HEK293 (cell line): ENCODE data around the gene TNFRSF13B.

ENCODE experiments used
- ATF2 ChIP-seq: fragments of 450-650 bp; formaldehyde crosslinking; IDR thresholded peaks from 2 replicates; pipeline ENCODE4 v1.5.1; 2016; ENCODE audit warnings: missing biosample characterization, missing genetic modification characterization, low read depth
- GLI2 ChIP-seq: fragments of 450-650 bp; formaldehyde crosslinking; IDR thresholded peaks from 2 replicates; pipeline ENCODE4; 2017; ENCODE audit warnings: missing biosample characterization, missing genetic modification characterization, low read depth, borderline replicate concordance
- HOXA7 ChIP-seq: sonication (generic); formaldehyde crosslinking; IDR thresholded peaks from 2 replicates; pipeline ENCODE4 v1.8.1; 2022; ENCODE audit warnings: missing genetic modification reagents, borderline replicate concordance
- KLF9 ChIP-seq: fragments of 450-650 bp; formaldehyde crosslinking; IDR thresholded peaks from 2 replicates; pipeline ENCODE4 v1.5.1; 2016; ENCODE audit warnings: missing biosample characterization, missing genetic modification characterization, low read depth
- MEIS1 ChIP-seq: sonication (generic); formaldehyde crosslinking; IDR thresholded peaks from 2 replicates; pipeline ENCODE4 v1.8.1; 2022; ENCODE audit warnings: missing genetic modification reagents, mild to moderate bottlenecking, borderline replicate concordance
- SETDB1 ChIP-seq: IDR thresholded peaks from one replicate; pipeline ENCODE4 v1.6.1; 2017; ENCODE audit warnings: mild to moderate bottlenecking, low read length, moderate library complexity, mixed read lengths; ENCODE audit not compliant: insufficient read length
- SP3 ChIP-seq: fragments of 450-650 bp; formaldehyde crosslinking; IDR thresholded peaks from 2 replicates; pipeline ENCODE4 v1.5.1; 2016; ENCODE audit warnings: missing biosample characterization, missing genetic modification characterization
- WT1 ChIP-seq: fragments of 450-650 bp; formaldehyde crosslinking; IDR thresholded peaks from 2 replicates; pipeline ENCODE4 v1.5.1; 2016; ENCODE audit warnings: missing biosample characterization, missing genetic modification characterization
- YY1 ChIP-seq: fragments of 450-650 bp; formaldehyde crosslinking; IDR thresholded peaks from 2 replicates; pipeline ENCODE4 v1.5.1; 2018; ENCODE audit warnings: missing biosample characterization, missing genetic modification characterization
- ZBTB11 ChIP-seq: fragments of 450-650 bp; formaldehyde crosslinking; conservative IDR thresholded peaks from 2 replicates; pipeline ENCODE4 v1.5.1; 2016; ENCODE audit warnings: low read depth, missing biosample characterization, missing genetic modification characterization
- ZBTB8A ChIP-seq: fragments of 450-650 bp; formaldehyde crosslinking; IDR thresholded peaks from 2 replicates; pipeline ENCODE4 v1.5.1; 2016; ENCODE audit warnings: missing biosample characterization, missing genetic modification characterization
- ZNF132 ChIP-seq: fragments of 450-650 bp; formaldehyde crosslinking; IDR thresholded peaks from 2 replicates; pipeline ENCODE4 v1.5.1; 2017; ENCODE audit warnings: missing biosample characterization, missing genetic modification characterization, borderline replicate concordance
- ZNF214 ChIP-seq: fragments of 450-650 bp; formaldehyde crosslinking; IDR thresholded peaks from 2 replicates; pipeline ENCODE4 v1.5.1; 2017; ENCODE audit warnings: missing biosample characterization, mild to moderate bottlenecking, missing genetic modification characterization, borderline replicate concordance
- ZNF274 ChIP-seq, 2 experiments: fragments of 200-500 bp in 1 of 2; fragments of 450-650 bp in 1 of 2; sonication (Bioruptor generic) in 1 of 2; formaldehyde crosslinking in 1 of 2; IDR thresholded peaks; 2 replicates each; pipeline versions ENCODE4 v1.5.1 to v1.6.1; 2014 to 2016; ENCODE audit warnings: borderline replicate concordance in 1 of 2, inconsistent platforms in 1 of 2, low read length in 1 of 2, missing biosample characterization in 1 of 2, missing genetic modification characterization in 1 of 2
- ZNF311 ChIP-seq: fragments of 450-650 bp; formaldehyde crosslinking; IDR thresholded peaks from 2 replicates; pipeline ENCODE4 v1.5.1; 2017; ENCODE audit warnings: missing biosample characterization, missing genetic modification characterization, borderline replicate concordance
- ZNF391 ChIP-seq: fragments of 450-650 bp; formaldehyde crosslinking; IDR thresholded peaks from 2 replicates; pipeline ENCODE4 v1.5.1; 2016; ENCODE audit warnings: low read depth, missing biosample characterization, missing genetic modification characterization, borderline replicate concordance
- ZNF544 ChIP-seq: fragments of 450-650 bp; formaldehyde crosslinking; IDR thresholded peaks from 2 replicates; pipeline ENCODE4 v1.5.0; 2017; ENCODE audit warnings: missing biosample characterization, missing genetic modification characterization
- ZNF549 ChIP-seq: fragments of 450-650 bp; IDR thresholded peaks from 2 replicates; pipeline ENCODE4 v1.5.1; 2018; ENCODE audit warnings: missing biosample characterization, missing genetic modification characterization, mild to moderate bottlenecking, inconsistent platforms, moderate library complexity
- ZNF585B ChIP-seq: fragments of 450-650 bp; formaldehyde crosslinking; IDR thresholded peaks from 2 replicates; pipeline ENCODE4 v1.5.1; 2016; ENCODE audit warnings: missing biosample characterization, missing genetic modification characterization
- ZNF610 ChIP-seq: fragments of 450-650 bp; formaldehyde crosslinking; IDR thresholded peaks from 2 replicates; pipeline ENCODE4 v1.5.1; 2016; ENCODE audit warnings: missing biosample characterization, missing genetic modification characterization, borderline replicate concordance
- ZNF654 ChIP-seq: fragments of 450-650 bp; formaldehyde crosslinking; IDR thresholded peaks from 2 replicates; pipeline ENCODE4 v1.5.1; 2016; ENCODE audit warnings: low read depth, missing biosample characterization, missing genetic modification characterization
- ZNF692 ChIP-seq: fragments of 450-650 bp; formaldehyde crosslinking; IDR thresholded peaks from 2 replicates; pipeline ENCODE4 v1.5.1; 2016; ENCODE audit warnings: missing biosample characterization, missing genetic modification characterization
- ZNF830 ChIP-seq: fragments of 450-650 bp; IDR thresholded peaks from 2 replicates; pipeline ENCODE4 v1.5.0; 2018; ENCODE audit warnings: missing biosample characterization, missing genetic modification characterization, low read depth, mild to moderate bottlenecking, moderate library complexity
- ZNF843 ChIP-seq: fragments of 450-650 bp; formaldehyde crosslinking; IDR thresholded peaks from 2 replicates; pipeline ENCODE4 v1.5.1; 2016; ENCODE audit warnings: missing biosample characterization, missing genetic modification characterization
- ZSCAN18 ChIP-seq: fragments of 450-650 bp; formaldehyde crosslinking; IDR thresholded peaks from 2 replicates; pipeline ENCODE4 v1.5.1; 2016; ENCODE audit warnings: missing biosample characterization, missing genetic modification characterization
- TF ChIP-seq, protein P1 (sequence below): fragments of 450-650 bp; formaldehyde crosslinking; IDR thresholded peaks from 2 replicates; pipeline ENCODE4 v1.5.1; 2016; ENCODE audit warnings: missing biosample characterization, missing genetic modification characterization
- TF ChIP-seq, protein P2 (sequence below): fragments of 450-650 bp; formaldehyde crosslinking; IDR thresholded peaks from 2 replicates; pipeline ENCODE4 v1.5.1; 2016; ENCODE audit warnings: missing biosample characterization, missing genetic modification characterization

Gene TNFRSF13B

DNA sequence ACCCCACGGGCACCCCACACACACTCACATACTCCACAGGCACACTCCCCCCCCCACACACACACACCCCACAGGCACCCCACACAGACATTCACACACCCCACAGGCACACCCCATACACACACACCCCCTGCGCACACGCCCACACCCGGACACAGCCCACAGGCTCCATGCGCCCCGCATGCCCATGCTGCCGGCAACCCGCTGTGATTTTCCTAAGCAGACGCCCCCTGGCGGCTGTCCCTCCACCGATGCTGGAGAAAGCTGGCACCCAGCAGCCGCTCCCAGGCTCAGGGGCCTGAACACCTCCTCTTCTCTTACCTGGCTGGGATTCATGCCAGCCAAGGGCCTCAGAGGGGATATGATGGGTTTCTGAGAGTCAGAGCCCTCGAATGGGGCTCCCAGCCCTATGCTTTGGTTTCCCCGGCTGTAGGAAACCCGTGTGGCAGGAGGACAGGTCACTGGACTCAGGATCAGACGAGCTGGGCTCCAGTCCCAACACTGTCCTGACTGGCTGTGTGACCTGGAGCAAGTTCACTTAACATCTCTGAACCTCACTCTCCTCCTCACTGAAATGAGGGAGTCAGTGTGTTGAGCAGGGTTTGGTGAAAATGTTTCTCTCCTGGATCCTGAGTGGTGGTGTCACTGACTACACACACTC lies 19.6 kb upstream of the TNFRSF13B start (continued):
- no peak for TF ChIP-seq ZNF274 (IDR thresholded peaks at IDR 0.05; ENCODE audit: low read length)
- no peak for TF ChIP-seq ZNF274 (tag by site-specific recombination; IDR thresholded peaks at IDR 0.05; ENCODE audit: borderline replicate concordance)
- no peak for TF ChIP-seq ZNF391 (tag by site-specific recombination)
- no peak for TF ChIP-seq ZNF549
- TF ChIP-seq ZNF311 (tag by site-specific recombination): no peak
- no peak for TF ChIP-seq HOXA7 (CRISPR knock-in tag)
- TF ChIP-seq, protein P1, sequence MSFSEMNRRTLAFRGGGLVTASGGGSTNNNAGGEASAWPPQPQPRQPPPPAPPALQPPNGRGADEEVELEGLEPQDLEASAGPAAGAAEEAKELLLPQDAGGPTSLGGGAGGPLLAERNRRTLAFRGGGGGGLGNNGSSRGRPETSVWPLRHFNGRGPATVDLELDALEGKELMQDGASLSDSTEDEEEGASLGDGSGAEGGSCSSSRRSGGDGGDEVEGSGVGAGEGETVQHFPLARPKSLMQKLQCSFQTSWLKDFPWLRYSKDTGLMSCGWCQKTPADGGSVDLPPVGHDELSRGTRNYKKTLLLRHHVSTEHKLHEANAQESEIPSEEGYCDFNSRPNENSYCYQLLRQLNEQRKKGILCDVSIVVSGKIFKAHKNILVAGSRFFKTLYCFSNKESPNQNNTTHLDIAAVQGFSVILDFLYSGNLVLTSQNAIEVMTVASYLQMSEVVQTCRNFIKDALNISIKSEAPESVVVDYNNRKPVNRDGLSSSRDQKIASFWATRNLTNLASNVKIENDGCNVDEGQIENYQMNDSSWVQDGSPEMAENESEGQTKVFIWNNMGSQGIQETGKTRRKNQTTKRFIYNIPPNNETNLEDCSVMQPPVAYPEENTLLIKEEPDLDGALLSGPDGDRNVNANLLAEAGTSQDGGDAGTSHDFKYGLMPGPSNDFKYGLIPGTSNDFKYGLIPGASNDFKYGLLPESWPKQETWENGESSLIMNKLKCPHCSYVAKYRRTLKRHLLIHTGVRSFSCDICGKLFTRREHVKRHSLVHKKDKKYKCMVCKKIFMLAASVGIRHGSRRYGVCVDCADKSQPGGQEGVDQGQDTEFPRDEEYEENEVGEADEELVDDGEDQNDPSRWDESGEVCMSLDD (tag by site-specific recombination): peak; percentile 94
- TF ChIP-seq ZBTB8A: peak; percentile 85
- peak; percentile 93 for TF ChIP-seq KLF9 (tag by site-specific recombination)
- no peak for TF ChIP-seq GLI2 (tag by site-specific recombination)
- TF ChIP-seq ZNF132: no peak
- no peak for TF ChIP-seq YY1 (tag by site-specific recombination)
- TF ChIP-seq, protein P2, sequence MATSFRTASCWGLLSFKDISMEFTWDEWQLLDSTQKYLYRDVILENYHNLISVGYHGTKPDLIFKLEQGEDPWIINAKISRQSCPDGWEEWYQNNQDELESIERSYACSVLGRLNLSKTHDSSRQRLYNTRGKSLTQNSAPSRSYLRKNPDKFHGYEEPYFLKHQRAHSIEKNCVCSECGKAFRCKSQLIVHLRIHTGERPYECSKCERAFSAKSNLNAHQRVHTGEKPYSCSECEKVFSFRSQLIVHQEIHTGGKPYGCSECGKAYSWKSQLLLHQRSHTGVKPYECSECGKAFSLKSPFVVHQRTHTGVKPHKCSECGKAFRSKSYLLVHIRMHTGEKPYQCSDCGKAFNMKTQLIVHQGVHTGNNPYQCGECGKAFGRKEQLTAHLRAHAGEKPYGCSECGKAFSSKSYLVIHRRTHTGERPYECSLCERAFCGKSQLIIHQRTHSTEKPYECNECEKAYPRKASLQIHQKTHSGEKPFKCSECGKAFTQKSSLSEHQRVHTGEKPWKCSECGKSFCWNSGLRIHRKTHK (tag by site-specific recombination): no peak
- TF ChIP-seq ZNF654 (tag by site-specific recombination): no peak
- no peak for TF ChIP-seq ZBTB11 (tag by site-specific recombination)
- no peak for TF ChIP-seq SETDB1
- TF ChIP-seq SP3 (tag by site-specific recombination): no peak
- TF ChIP-seq ZNF544 (tag by site-specific recombination): no peak
- TF ChIP-seq MEIS1 (CRISPR knock-in tag): no peak
- no peak; the same call in 1 of the 2 replicates for TF ChIP-seq ZNF610 (tag by site-specific recombination)
- no peak for TF ChIP-seq ZNF830 (tag by site-specific recombination)
- no peak for TF ChIP-seq ATF2 (tag by site-specific recombination)
- TF ChIP-seq ZNF214: no peak
- TF ChIP-seq ZNF692: no peak
- TF ChIP-seq ZSCAN18 (tag by site-specific recombination): no peak
- TF ChIP-seq ZNF843 (tag by site-specific recombination): no peak
- no peak for TF ChIP-seq ZNF585B (tag by site-specific recombination)
- TF ChIP-seq WT1: no peak
